ENCODE data around the gene OTX1. TPM values are rescaled to one million over a fixed set of nuclear protein-coding genes. Genes with fewer than 3 reads are reported as not detected.

Gene OTX1
- total and polyA plus RNA-seq, 4 donors: 0.59 TPM; not detected in 3

DNA sequence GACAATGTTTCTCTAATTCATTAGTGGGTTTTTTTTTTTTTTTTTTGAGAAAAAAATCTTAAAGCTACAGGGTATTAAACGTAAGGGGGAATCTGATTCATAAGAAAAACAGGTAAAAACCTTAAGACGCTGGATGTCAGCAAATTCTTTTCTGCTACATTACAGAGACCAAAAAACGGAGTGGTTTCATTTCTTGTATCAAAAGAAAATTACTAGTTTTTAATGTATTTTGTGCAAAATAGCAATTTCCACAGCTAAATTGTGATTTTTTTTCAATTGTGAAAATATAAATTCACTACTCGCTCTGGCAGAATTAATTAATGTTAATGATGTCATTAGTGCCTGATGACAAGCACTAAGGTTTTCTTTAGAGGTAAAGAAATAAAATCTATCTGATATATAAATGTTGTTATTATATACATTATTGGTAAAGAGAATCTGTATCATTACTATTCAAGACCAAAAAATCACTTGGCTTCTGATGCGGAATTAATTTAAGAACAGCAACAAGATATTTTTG lies 9.9 kb downstream of the OTX1 start:
- Histone ChIP-seq H3K36me3 (ENCODE audit: control insufficient read depth in 4 of 4, insufficient read depth in 3 of 4, low read depth in 1 of 4, low read length in 3 of 4) (no peaks in the 10 kb centered on the region), H3K27me3 (ENCODE audit: control insufficient read depth in 4 of 4, insufficient read depth in 4 of 4, low read length in 3 of 4) (peaks cover 3 to 52% (median 9%) of the 10 kb centered on the region in 4 donors), H3K9me3 (ENCODE audit: control insufficient read depth in 4 of 4, low read length in 3 of 4) (peaks cover 0 to 21% (median 1%) of the 10 kb centered on the region in 4 donors), H3K27ac (ENCODE audit: low read depth in 1 of 2, low read length in 2 of 2) (no peak overlapping the region), H3K4me3 (ENCODE audit: low read depth in 1 of 3, low read length in 3 of 3) (no peak overlapping the region), H3K9ac (ENCODE audit: low read depth in 1 of 2, low read length in 2 of 2) (no peak overlapping the region), H3K4me1 (ENCODE audit: control insufficient read depth in 4 of 4, insufficient read depth in 4 of 4, low read length in 3 of 4) (peaks cover 7 to 25% (median 17%) of the 10 kb centered on the region in 4 donors)
- WGBS: 31% methylated on average over 5 of the region's 5 CpGs
- DNase-seq (ENCODE audit: low spot score): no peak
- TF ChIP-seq FOXA2 (IDR thresholded peaks at IDR 0.05): no peak
- TF ChIP-seq EGR1 (IDR thresholded peaks at IDR 0.05; ENCODE audit: low read depth in 2 of 2): no peak
- no peak for TF ChIP-seq SP1 (IDR thresholded peaks at IDR 0.05)
- TF ChIP-seq MAX (IDR thresholded peaks at IDR 0.05): no peak
- TF ChIP-seq, protein P1, sequence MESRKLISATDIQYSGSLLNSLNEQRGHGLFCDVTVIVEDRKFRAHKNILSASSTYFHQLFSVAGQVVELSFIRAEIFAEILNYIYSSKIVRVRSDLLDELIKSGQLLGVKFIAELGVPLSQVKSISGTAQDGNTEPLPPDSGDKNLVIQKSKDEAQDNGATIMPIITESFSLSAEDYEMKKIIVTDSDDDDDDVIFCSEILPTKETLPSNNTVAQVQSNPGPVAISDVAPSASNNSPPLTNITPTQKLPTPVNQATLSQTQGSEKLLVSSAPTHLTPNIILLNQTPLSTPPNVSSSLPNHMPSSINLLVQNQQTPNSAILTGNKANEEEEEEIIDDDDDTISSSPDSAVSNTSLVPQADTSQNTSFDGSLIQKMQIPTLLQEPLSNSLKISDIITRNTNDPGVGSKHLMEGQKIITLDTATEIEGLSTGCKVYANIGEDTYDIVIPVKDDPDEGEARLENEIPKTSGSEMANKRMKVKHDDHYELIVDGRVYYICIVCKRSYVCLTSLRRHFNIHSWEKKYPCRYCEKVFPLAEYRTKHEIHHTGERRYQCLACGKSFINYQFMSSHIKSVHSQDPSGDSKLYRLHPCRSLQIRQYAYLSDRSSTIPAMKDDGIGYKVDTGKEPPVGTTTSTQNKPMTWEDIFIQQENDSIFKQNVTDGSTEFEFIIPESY (IDR thresholded peaks at IDR 0.05): no peak
- TF ChIP-seq YY1 (IDR thresholded peaks at IDR 0.05): no peak
- TF ChIP-seq TAF1 (conservative IDR thresholded peaks at IDR 0.05): no peak
- no peak for TF ChIP-seq RXRA (IDR thresholded peaks at IDR 0.05)
- TF ChIP-seq RAD21 (IDR thresholded peaks at IDR 0.05): no peak
- TF ChIP-seq JUND (IDR thresholded peaks at IDR 0.05): no peak
- no peak for TF ChIP-seq REST (IDR thresholded peaks at IDR 0.05)

DNA sequence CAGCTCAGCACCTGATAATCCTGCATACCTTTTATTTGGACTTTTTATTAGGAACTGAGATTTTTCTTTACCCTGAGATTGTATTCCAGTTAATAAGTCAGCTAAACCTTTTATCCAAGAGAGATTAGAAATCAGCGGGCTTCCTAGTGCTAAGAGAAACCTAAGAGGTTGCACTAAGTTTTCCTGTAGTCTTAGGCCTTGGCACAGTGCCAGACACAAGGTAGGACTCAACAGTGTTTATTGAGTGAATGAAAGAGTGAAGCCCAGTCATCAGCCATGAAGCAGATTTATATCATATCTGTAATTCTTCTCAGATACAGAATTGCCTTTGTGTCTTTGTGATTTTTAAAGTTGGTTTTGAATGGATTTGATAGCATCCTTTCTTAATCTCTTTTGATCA lies 13.6 kb downstream of the OTX1 start:
- no peak for DNase-seq (ENCODE audit: low spot score)
- WGBS: 33% methylated on average over 1 of the region's 1 CpG

More for the DNA sequence above, 13.6 kb downstream of the OTX1 start:
- TF ChIP-seq HNF4G (IDR thresholded peaks at IDR 0.05) (no peak), RXRA (IDR thresholded peaks at IDR 0.05) (no peak), YY1 (IDR thresholded peaks at IDR 0.05) (no peak), REST (IDR thresholded peaks at IDR 0.05) (no peak), TAF1 (conservative IDR thresholded peaks at IDR 0.05) (no peak), MAX (IDR thresholded peaks at IDR 0.05) (no peak), HNF4A (conservative IDR thresholded peaks at IDR 0.05) (no peak)
- TF ChIP-seq, protein P2, sequence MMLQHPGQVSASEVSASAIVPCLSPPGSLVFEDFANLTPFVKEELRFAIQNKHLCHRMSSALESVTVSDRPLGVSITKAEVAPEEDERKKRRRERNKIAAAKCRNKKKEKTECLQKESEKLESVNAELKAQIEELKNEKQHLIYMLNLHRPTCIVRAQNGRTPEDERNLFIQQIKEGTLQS (IDR thresholded peaks at IDR 0.05): no peak
- TF ChIP-seq, protein P1 (IDR thresholded peaks at IDR 0.05): no peak
- TF ChIP-seq, protein P3, sequence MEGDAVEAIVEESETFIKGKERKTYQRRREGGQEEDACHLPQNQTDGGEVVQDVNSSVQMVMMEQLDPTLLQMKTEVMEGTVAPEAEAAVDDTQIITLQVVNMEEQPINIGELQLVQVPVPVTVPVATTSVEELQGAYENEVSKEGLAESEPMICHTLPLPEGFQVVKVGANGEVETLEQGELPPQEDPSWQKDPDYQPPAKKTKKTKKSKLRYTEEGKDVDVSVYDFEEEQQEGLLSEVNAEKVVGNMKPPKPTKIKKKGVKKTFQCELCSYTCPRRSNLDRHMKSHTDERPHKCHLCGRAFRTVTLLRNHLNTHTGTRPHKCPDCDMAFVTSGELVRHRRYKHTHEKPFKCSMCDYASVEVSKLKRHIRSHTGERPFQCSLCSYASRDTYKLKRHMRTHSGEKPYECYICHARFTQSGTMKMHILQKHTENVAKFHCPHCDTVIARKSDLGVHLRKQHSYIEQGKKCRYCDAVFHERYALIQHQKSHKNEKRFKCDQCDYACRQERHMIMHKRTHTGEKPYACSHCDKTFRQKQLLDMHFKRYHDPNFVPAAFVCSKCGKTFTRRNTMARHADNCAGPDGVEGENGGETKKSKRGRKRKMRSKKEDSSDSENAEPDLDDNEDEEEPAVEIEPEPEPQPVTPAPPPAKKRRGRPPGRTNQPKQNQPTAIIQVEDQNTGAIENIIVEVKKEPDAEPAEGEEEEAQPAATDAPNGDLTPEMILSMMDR (IDR thresholded peaks at IDR 0.05; ENCODE audit: low read depth, low read length, missing input control): no peak
- Histone ChIP-seq H3K4me3 (ENCODE audit: low read depth in 1 of 3, low read length in 3 of 3) (no peak overlapping the region), H3K9me3 (ENCODE audit: control insufficient read depth in 4 of 4, low read length in 3 of 4) (peaks cover 0 to 4% (median 1%) of the 10 kb centered on the region in 4 donors), H3K36me3 (ENCODE audit: control insufficient read depth in 4 of 4, insufficient read depth in 3 of 4, low read depth in 1 of 4, low read length in 3 of 4) (no peaks in the 10 kb centered on the region), H3K27ac (ENCODE audit: low read depth in 1 of 2, low read length in 2 of 2) (no peak overlapping the region), H3K4me1 (ENCODE audit: control insufficient read depth in 4 of 4, insufficient read depth in 4 of 4, low read length in 3 of 4) (peaks cover under 1 to 6% (median 2%) of the 10 kb centered on the region in 4 donors), H3K27me3 (ENCODE audit: control insufficient read depth in 4 of 4, insufficient read depth in 4 of 4, low read length in 3 of 4) (peaks cover 2 to 35% (median 15%) of the 10 kb centered on the region in 4 donors), H3K9ac (ENCODE audit: low read depth in 1 of 2, low read length in 2 of 2) (no peak overlapping the region)
